GM18868 (cell line): ENCODE results near the gene NXPH3.

ENCODE experiments used
- ATAC-seq: cut with Tn5 transposase; IDR thresholded peaks from one replicate; pipeline ENCODE4 v1.9.1; 2021; ENCODE audit warnings: mild to moderate bottlenecking, moderate library complexity; ENCODE audit not compliant: unreplicated experiment

Gene NXPH3

DNA sequence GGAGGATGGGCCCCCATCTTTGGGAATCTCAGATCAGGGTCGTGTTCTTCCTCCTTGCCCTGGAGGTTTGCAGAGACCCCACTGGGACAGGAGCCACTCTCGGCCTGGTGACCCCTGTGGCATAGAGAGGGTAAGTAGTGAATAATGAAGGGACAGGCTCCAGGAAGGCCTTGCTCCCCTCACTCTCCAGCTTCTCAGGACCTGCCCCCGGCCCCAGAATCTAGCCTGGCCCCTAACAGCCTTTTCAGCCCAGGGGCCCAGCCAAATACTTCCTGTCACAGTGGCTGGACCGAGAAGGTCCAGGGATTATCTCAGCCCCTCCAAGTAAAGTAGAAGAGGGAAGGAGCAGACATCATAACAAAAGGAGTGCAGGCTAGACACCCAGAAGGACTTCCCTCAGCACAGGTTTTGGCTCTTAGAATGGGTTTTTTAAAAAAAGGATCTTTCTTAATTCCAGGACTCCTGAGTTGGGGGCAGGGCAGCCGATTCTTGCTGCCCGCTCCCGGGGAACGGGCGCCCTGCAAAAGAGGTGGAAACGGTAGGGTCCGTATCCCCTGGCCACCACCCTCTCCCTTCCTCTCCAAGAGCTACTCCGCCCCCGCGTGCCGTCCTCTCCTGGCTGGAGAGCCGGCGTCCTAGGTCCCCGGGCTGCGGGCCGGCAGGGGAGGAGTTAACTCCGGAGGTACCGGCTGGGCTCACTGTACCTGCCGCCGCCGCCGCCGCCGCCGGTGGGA lies 559 bp upstream of the NXPH3 start:
- no peak for ATAC-seq

DNA sequence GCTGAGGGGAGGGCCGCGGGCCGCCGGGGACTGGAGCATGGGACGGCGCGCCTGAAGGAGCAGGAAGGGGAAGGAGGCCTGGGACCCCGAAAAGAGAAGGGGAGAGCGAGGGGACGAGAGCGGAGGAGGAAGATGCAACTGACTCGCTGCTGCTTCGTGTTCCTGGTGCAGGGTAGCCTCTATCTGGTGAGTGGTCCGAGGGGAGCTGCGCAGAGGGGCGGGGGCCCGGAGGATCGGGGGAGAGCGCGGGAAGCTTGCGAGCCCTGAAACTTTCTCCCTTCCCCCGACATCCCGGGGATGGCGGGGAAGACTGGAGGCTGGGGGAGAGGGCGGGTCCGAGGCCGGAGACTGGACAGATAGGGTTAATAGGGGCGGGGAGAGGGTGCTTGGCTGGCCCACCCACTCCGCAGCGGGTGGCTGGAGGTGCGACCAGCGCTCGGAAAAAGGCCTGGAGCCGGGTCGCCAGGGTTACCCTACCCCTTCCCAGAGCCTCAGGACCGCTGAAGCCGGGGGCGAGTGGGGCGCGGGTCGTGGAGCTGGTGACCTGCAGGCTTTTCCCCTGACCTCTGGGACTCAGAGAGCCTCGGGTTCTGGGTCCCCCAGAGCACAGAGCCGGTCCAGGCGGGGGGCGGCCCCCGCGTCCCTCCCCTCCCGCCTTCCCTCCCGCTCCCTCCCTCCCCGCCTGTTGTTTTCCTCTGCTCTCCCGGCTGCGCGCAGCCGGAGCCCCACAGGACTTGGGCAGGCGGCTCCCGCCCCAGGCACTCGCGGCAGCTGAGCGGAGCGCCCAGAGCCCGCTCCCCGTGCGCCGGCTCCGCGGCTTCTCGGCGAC lies 631 bp downstream of the NXPH3 start:
- no peak for ATAC-seq

DNA sequence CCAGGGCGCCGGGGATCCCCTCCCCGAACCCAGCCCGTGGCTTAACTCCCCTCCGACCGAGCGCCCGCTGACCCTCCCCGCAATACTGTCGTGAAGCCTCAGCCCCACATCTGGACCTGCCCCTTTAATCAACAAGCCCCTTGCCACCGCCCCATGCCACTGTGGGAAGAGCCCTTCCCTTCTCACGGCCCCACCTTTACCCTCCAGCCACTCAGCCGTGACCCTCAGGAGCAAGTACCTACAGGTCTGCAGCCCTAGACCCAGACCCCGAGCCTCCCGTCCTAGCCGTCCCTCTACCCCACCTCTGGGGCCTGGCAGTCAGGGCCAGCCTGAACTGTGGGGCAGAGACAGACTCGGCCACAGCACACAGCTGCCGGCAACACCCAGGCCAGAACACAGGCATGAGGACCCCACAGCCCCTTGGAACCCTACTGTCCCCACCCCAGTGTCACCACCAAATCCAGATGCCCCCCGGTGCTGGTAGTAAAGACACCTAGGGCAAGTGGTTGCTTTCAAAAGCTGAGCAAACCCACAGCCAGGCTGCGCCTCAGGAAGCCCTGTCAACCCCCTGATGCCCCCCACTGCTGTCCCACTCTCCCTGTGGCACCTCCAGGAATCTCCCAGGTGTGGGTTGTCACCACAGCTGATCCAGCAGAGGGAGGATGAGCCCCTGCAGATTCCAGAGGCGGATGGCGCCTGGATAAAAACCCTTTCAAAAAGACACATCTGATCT lies 1.4 kb downstream of the NXPH3 start:
- no peak for ATAC-seq

DNA sequence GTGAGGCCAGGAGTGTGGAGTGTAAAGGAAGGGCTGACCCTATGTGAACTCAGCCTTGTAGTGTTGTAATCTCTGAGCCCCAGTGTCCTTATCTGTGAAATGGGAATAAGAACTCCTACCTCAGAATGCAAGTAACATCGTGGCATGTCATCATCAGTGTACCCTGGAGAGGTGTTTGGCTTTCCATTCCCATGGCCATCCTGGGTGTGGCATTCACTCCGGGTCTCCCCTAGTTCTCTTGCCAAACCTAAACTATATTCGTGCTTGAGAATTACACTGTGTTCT lies 1.9 kb downstream of the NXPH3 start:
- ATAC-seq = no peak

DNA sequence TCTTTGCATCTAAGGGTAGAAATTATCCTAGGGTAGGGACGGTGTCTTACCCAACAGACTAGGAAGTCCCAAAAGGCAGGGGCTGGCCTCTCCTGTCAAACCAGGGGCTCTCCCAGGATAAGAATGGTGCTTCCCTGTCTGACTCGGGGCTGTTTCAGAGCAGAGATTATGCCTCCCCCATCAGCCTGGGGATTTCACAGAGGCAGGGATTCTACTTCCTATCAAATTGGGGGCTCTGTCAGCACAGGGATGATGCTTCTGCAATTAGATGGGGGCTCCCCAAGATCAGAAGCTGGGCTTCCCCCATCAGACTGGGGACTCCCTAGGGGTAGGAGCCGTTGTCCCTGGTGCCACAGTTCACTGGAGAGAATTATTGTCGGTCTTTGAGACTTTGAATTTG lies 2.3 kb downstream of the NXPH3 start:
- no peak for ATAC-seq

DNA sequence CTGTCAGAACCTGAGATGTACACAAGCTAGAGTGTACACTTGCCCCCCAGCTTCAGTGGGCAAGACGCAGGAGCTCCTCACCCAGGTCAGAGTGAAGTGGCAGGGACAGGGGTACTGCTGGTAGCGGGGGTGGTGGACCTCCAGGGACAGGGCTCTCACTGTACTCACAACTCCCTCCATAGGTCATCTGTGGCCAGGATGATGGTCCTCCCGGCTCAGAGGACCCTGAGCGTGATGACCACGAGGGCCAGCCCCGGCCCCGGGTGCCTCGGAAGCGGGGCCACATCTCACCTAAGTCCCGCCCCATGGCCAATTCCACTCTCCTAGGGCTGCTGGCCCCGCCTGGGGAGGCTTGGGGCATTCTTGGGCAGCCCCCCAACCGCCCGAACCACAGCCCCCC lies 2.7 kb downstream of the NXPH3 start:
- ATAC-seq = no peak

DNA sequence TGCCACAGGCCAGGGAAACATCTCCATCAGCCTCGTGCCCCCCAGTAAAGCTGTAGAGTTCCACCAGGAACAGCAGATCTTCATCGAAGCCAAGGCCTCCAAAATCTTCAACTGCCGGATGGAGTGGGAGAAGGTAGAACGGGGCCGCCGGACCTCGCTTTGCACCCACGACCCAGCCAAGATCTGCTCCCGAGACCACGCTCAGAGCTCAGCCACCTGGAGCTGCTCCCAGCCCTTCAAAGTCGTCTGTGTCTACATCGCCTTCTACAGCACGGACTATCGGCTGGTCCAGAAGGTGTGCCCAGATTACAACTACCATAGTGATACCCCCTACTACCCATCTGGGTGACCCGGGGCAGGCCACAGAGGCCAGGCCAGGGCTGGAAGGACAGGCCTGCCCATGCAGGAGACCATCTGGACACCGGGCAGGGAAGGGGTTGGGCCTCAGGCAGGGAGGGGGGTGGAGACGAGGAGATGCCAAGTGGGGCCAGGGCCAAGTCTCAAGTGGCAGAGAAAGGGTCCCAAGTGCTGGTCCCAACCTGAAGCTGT lies 3.4 kb downstream of the NXPH3 start:
- no peak for ATAC-seq

DNA sequence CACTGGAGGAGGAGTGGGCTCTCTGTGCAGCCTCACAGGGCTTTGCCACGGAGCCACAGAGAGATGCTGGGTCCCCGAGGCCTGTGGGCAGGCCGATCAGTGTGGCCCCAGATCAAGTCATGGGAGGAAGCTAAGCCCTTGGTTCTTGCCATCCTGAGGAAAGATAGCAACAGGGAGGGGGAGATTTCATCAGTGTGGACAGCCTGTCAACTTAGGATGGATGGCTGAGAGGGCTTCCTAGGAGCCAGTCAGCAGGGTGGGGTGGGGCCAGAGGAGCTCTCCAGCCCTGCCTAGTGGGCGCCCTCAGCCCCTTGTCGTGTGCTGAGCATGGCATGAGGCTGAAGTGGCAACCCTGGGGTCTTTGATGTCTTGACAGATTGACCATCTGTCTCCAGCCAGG lies 3.9 kb downstream of the NXPH3 start:
- no peak for ATAC-seq

DNA sequence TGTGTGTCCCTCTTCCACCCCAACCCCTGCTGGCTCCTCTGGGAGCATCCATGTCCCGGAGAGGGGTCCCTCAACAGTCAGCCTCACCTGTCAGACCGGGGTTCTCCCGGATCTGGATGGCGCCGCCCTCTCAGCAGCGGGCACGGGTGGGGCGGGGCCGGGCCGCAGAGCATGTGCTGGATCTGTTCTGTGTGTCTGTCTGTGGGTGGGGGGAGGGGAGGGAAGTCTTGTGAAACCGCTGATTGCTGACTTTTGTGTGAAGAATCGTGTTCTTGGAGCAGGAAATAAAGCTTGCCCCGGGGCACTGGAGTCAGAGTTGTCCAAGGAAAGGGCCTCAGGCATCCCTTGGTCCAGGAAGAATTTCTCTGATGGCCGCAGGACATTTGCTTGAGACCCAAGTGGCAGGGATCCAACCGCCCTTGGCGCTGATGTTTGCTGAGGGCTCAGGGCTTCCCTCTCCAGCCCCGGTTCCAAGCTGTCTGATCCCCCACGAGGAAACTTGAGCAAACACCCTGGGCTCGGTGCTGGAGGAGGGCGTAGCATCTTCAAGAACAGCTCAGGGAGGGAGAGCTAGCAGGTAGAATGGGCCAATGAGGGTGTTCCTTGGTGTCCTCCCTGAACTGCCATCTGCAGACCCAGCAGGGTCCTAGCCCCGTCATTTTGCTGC lies 4.5 kb downstream of the NXPH3 start:
- ATAC-seq = no peak

DNA sequence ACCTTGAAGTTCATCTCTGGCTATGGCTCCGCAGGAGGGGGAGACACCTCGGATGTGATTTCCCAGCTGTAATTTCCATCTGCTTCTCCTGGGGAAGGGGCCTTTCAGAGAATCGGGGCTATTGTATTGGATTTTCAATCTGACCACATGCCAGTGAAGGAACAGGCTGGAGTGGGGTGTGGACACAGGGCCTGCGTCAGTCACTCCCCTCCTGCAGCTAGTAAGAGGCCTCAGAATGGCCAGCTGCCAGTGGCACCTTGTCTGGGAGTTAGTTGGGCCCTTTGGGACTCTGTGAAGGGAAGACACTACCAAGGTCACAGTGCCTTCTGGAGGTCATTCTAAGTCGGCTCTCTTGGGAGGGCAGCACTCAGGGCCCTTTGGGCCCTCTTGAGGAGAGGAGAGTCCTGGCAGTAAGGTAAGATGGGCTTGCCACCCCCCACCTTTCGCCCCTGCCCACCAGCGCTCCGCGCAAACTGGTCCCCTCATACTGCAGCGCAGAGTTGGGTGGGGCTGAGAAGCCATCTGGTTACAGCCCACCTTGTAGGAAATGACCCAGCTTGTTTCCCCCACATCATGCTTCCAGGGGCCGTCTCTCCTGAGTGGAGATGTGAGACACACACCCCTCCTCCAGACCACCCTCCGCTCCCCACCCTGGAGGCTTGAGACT lies 5.4 kb downstream of the NXPH3 start:
- ATAC-seq = no peak

DNA sequence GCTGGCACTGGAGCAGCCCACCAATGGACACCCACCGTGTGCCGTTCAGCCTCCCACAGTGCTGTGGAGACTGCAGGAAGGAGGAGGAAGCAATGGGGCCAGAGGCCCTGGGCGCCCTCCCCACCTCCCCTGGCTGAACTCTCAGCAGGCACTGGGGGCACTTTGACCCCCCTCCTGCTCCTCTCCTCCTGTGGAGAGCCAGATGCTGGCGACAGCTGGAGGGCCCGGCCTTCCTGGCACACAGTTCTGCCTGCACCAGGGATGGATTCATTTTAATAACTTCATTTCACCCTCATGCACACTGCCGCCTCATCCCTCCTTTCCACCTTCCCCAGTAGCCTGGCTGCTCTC lies 6.0 kb downstream of the NXPH3 start:
- no peak for ATAC-seq

DNA sequence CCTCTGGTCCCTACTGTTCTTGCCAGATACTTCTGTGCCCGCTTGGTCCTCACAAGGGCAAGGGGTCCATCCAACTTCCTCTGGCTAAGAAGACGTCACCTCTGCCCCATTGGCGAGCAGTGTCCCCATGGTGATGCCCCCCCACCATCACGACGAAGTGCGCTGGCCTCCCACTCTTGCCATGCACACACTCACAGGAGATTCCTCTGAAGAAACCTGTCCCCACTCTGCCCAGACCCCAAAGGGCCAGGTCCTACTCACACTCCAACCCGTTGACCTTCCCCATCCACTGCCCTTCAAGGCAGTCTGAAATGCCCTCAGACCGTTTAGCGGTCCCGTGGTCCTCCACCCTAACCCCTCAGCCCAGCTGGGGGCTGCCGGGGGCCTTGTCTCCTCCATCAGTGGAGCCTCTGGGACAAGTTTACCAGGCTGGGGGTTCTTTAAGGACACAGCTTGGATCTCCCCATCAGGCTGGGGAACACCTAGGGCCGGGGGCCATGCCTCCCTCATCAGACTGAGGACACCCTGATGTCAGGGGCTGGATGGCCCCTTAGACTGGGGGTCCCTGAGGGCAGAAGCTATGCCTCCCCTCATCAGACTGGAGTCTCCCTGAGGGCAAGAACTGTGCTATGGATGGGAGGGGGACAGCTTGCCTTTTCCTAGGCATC lies 6.5 kb downstream of the NXPH3 start:
- no peak for ATAC-seq

DNA sequence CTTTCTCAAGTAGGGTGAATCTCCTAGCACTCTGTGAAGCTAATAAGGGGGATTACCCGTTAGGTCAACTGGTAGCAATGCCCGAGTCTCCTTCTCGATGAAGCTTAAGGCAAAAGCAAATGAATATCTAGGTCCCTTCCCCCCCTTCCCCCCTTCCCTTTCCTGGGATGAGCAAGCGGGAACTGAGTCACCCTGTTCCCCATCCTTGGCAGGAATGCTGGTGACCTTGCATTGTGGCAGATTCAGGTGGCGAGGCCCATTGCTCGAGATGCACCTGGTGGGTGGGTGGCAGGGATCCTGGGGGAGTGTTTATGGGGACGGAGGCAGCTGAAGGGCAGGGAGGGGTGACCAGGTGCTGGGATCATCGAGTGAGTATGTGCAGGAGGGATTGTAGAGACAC lies 7.1 kb downstream of the NXPH3 start:
- no peak for ATAC-seq

DNA sequence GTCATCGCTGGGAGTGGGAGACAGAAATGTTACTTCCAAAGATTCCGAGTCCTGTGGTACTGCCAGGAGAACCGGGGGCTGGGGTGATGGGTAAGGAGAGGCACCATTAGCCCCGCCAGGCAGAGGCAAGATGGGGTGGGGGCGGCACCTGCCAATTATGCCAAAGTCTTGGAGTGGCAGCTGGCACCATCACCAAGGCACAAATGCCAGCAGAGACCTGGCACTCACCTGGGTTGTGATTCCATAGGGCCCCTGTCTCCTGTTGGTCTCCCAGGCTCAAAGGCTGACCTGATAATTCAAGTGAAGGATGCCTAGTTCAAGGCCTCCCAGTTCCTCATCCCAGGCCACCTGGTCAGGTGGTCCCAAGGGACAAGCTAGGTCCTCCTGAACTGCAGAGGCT lies 7.6 kb downstream of the NXPH3 start:
- ATAC-seq = no peak

DNA sequence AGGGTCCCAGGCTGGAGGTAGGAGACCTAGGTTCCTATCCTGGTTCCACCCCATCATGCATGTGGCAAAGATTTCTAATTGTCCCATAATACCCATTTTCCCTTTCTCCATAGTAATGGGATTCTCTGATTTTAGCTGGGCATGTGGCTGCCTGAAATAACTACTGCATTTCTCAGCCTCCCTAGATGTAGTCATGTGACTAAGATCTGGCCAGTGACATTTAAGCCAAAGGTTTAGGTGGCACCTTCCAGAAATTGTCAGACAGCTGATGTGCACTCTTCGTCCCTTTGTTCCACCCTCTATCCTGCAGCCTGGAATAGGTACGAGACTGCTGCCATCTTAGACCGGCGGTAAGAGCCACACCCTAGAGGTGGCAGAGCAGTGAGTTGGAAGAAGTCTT lies 8.2 kb downstream of the NXPH3 start:
- no peak for ATAC-seq

DNA sequence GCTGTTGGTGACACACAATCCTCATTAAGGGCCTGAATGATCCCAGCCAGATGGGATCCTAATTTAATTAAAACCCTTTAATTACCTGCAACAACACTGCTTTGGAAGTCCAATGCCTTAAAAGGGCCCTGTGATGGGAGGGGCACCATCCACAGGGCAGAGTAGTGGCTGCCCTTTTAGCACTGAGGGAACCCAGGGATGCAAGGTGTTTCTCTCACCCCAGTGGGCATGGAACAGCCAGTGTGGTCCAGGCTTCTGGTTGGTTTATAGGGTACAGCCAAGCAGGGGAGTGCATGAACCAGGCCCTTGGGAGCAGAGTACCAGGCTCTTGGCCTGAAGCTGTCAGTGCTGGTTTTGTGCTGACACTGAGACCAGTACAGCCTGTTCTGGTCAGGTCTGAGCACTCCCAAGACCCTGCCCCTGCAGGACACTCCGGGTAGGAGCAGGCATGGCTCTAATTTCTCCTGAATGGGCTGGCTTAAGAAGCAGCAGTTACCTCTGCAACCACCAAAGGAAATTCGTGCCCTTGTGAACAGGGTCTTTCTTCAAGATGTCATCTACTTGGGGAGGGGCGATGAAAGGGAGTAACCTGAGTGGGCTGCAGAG lies 9.9 kb downstream of the NXPH3 start:
- no peak for ATAC-seq

DNA sequence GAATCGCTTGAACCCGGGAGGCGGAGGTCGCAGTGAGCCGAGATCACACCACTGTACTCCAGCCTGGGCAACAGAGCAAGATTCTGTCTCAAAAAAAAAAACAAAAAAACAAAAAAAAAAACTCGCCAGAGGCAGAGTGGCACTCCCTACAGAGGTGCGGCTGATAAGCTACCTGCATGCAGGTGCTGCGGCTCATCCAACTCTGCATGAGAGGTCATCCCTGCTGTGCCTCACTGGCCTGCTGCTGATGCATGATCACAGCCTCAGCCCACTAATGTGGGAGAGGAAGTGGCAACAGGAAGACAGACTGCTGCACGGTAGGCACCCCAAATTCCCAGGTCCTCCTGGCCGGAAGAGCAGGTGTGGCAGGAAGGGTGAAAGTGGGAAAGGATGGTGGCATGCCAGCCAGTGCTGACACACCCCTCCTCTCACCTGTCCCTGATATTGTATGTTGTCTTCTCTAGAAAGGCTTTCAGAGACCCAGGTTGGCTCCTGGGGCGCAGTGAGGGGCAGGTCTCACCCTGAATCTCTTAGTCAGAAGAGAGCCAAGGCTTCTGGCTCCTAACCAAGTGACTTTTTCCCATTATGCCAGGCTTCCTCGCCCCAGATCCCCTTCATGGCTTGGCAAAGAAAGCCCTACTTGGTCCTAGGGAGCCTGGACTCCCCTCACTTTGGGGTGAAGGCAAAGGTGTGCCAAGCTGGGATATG lies 11.8 kb downstream of the NXPH3 start:
- ATAC-seq = no peak

DNA sequence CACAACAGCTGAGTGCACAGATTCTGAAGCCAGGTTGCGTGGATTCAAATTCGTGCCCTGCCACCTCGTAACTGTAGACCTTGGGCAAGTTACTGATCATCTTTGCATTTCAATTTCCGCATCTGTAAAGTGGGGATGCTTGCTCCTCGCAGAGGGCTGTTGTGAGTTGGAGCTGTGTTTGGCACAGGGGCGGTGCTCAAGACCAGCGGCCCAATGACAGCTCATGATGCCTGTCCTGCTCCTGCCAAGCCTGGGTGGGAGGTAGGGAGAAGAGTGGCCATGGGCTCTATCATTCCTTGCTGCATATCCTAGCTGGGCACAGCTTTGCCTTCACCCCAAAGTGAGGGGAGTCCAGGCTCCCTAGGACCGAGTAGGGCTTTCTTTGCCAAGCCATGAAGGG lies 12.6 kb downstream of the NXPH3 start:
- no peak for ATAC-seq
